HepG2 (cell line): ENCODE measurements around the gene C1GALT1C1. TPM values are rescaled to one million over a fixed set of nuclear protein-coding genes. Genes with fewer than 3 reads are reported as not detected.

Experiments used
- ATAC-seq: fragments of 200-7000 bp; cut with Tn5 transposase; 3 replicates; pipeline ENCODE4 v1.9.1; 2020; ENCODE audit warnings: mild to moderate bottlenecking, moderate library complexity
- BruUV-seq: library from RNA; stranded (reverse); fragments of 400-500 nt; replicated peaks from 2 replicates; lab custom pipeline; 2021; lab: Mats Ljungman, UMichigan
- CTCF ChIA-PET: fragments of 300-600 bp; formaldehyde crosslinking; extraction: SDS; loops from one replicate; lab custom pipeline; 2021; ENCODE audit warnings: low total read pairs, inconsistent platforms, low intra/inter-chr PET ratio; lab: Yijun Ruan, JAX
- POLR2A ChIA-PET: fragments of 350-600 bp; sonication (Branson Sonifier 250); formaldehyde crosslinking; loops from one replicate; lab custom pipeline; 2020; ENCODE audit warnings: antibody characterized with exemption, inconsistent platforms; lab: Yijun Ruan, JAX
- DNase-seq: peaks from one replicate; pipeline ENCODE4 v3.0.0-alpha.2; 2015; ENCODE audit warnings: low spot score
- FAIRE-seq: peaks from 3 replicates; lab custom pipeline; 2011; peaks lifted over from hg19 to GRCh38; lab: Jason Lieb, UNC
- H2AFZ ChIP-seq: one replicate; pipeline ENCODE4 v1.6.1; 2011; ENCODE audit warnings: low read length, inconsistent platforms
- H3K27ac ChIP-seq: fragments of 300-600 bp; 3 replicates; pipeline ENCODE4 v1.8.0; 2011; ENCODE audit warnings: mixed run types, mild to moderate bottlenecking, mixed read lengths, low read length, inconsistent platforms; ENCODE audit not compliant: insufficient read depth; ENCODE audit errors: extremely low read length
- H3K27me3 ChIP-seq, 2 experiments: fragments of 200-600 bp in 1 of 2; 2 replicates in 1 of 2; 3 replicates in 1 of 2; pipeline versions ENCODE4 v1.6.0 to v1.8.0; 2011; ENCODE audit warnings: low read length in 2 of 2, mild to moderate bottlenecking in 2 of 2, moderate library complexity in 2 of 2, inconsistent platforms in 1 of 2; ENCODE audit not compliant: insufficient read depth in 2 of 2, control insufficient read depth in 1 of 2
- H3K36me3 ChIP-seq, 2 experiments: fragments of 200-600 bp in 1 of 2; replicated peaks in 1 of 2; 2 replicates in 1 of 2; 3 replicates in 1 of 2; pipeline versions ENCODE4 v1.5.1 to v1.8.0; 2011; ENCODE audit warnings: low read length in 2 of 2, inconsistent platforms in 1 of 2; ENCODE audit not compliant: insufficient read depth in 2 of 2, control insufficient read depth in 1 of 2
- H3K4me1 ChIP-seq: 2 replicates; pipeline ENCODE4 v1.5.1; 2012; ENCODE audit warnings: low read length, inconsistent platforms; ENCODE audit not compliant: insufficient read depth
- H3K4me2 ChIP-seq: 2 replicates; pipeline ENCODE4 v1.6.0; 2011; ENCODE audit warnings: low read depth, low read length, inconsistent platforms
- H3K4me3 ChIP-seq, 3 experiments: fragments of 200-600 bp in 1 of 3; sonication (generic), shearing (Covaris generic) in 1 of 3; replicated peaks in 1 of 3; 2 replicates each; pipeline ENCODE4 v1.5.1; 2011 to 2016; ENCODE audit warnings: low read length in 3 of 3, inconsistent platforms in 2 of 3, low read depth in 2 of 3, mild to moderate bottlenecking in 2 of 3, control low read depth in 1 of 3, mixed read lengths in 1 of 3; ENCODE audit not compliant: insufficient read depth in 1 of 3
- H3K79me2 ChIP-seq: one replicate; pipeline ENCODE4 v1.6.1; 2011; ENCODE audit warnings: low read length, inconsistent platforms; ENCODE audit not compliant: insufficient read depth
- H3K9ac ChIP-seq: 2 replicates; pipeline ENCODE4 v1.6.0; 2011; ENCODE audit warnings: mild to moderate bottlenecking, low read depth, low read length, inconsistent platforms; ENCODE audit not compliant: insufficient read depth
- H3K9me3 ChIP-seq: 2 replicates; pipeline ENCODE4 v1.5.1; 2012; ENCODE audit warnings: mild to moderate bottlenecking, low read length
- H4K20me1 ChIP-seq: 2 replicates; pipeline ENCODE4 v1.6.0; 2011; ENCODE audit warnings: inconsistent platforms, mild to moderate bottlenecking, low read length, moderate library complexity; ENCODE audit not compliant: insufficient read depth
- FOSL1 ChIP-seq: sonication (generic); formaldehyde crosslinking; IDR thresholded peaks from 2 replicates; pipeline ENCODE4 v1.9.0; 2021; ENCODE audit warnings: missing genetic modification reagents, borderline replicate concordance
- IKZF1 ChIP-seq: fragments of 450-650 bp; IDR thresholded peaks from 2 replicates; pipeline ENCODE4 v1.7.1; 2016
- JUN ChIP-seq: sonication (generic); formaldehyde crosslinking; IDR thresholded peaks from 2 replicates; pipeline ENCODE4 v1.4.0; 2020; ENCODE audit warnings: mild to moderate bottlenecking, missing genetic modification reagents
- KAT2B ChIP-seq: fragments of 150-350 bp; IDR thresholded peaks from 2 replicates; pipeline ENCODE4 v1.6.1; 2014; ENCODE audit warnings: low read depth, low read length, borderline replicate concordance
- MXI1 ChIP-seq: IDR thresholded peaks from 3 replicates; pipeline ENCODE4 v1.6.1; 2012; ENCODE audit warnings: low read depth, low read length, inconsistent platforms, borderline replicate concordance
- PBX2 ChIP-seq: IDR thresholded peaks from 2 replicates; pipeline ENCODE4 v1.6.1; 2016; ENCODE audit warnings: control low read depth
- PRPF4 ChIP-seq: fragments of 200-400 bp; formaldehyde crosslinking; IDR thresholded peaks from 2 replicates; pipeline ENCODE4 v1.6.1; 2016; ENCODE audit warnings: low read length, low read depth; ENCODE audit not compliant: poor library complexity, severe bottlenecking
- SRF ChIP-seq: IDR thresholded peaks from 2 replicates; pipeline ENCODE4 v1.6.1; 2011; ENCODE audit warnings: mild to moderate bottlenecking, low read depth, low read length, moderate library complexity
- ZBTB8A ChIP-seq: sonication (generic); formaldehyde crosslinking; IDR thresholded peaks from 2 replicates; pipeline ENCODE4 v1.4.0; 2020; ENCODE audit warnings: mild to moderate bottlenecking, low read depth, missing genetic modification reagents, borderline replicate concordance
- ZNF720 ChIP-seq: sonication (generic); formaldehyde crosslinking; IDR thresholded peaks from 2 replicates; pipeline ENCODE4 v1.4.0; 2020; ENCODE audit warnings: missing genetic modification reagents
- WGBS: methylation state at CpG from one replicate; pipeline ENCODE4 v1.1.6; 2017; ENCODE audit warnings: low lambda C conversion rate; 5-methylcytosine and 5-hydroxymethylcytosine counted together
- in situ Hi-C: cut with HindIII; loops from 2 replicates; pipeline ENCODE4 v1.10.0; 2017; ENCODE audit warnings: low pct_unique_long_range_greater_than_20kb; ENCODE audit not compliant: extremely low pct_ligation_motif_present
- intact Hi-C: fragments of 100-400 bp; cut with micrococcal nuclease; formaldehyde crosslinking; loops from one replicate; pipeline ENCODE4 v1.10.0; 2022; ENCODE audit not compliant: unreplicated experiment
- polyA plus RNA-seq, 8 experiments: library from polyadenylated mRNA; depleted of rRNA in 3 of 8; stranded (reverse) in 7 of 8; unstranded in 1 of 8; fragments of >200 nt; fragmentation: Illumina TruSeq in 4 of 8; extraction: Trizol in 4 of 8; gene quantifications; 2 replicates each; pipeline versions ENCODE4 v1.2.1 to v1.2.3, GENCODE V29; 2011 to 2016; ENCODE audit warnings: low read depth in 4 of 8, missing spikeins in 1 of 8, mixed read lengths in 1 of 8; ENCODE audit not compliant: insufficient read depth in 1 of 8
- total RNA-seq, 5 experiments: library from RNA; depleted of rRNA; stranded (reverse); fragments of >200 nt; fragmentation: Illumina TruSeq; extraction: Trizol; gene quantifications; 2 replicates each; pipeline ENCODE4 v1.2.3, GENCODE V29; 2016; ENCODE audit warnings: low read depth in 1 of 5

Gene C1GALT1C1
- total and polyA plus RNA-seq, 2 of the 13 experiments (the other 11 are each of a cell fraction or from before 2014, with no cell fraction given): 26.3 to 31.9 TPM

- Histone ChIP-seq H3K79me2 (no peaks in the 10 kb centered on the region), H3K4me3 (no peak overlapping the region), H3K27me3 (no peaks in the 10 kb centered on the region), H3K4me1 (no peaks in the 10 kb centered on the region), H3K9me3 (no peaks in the 10 kb centered on the region), H3K27ac (no peak overlapping the region), H2AFZ (no peak overlapping the region), H3K9ac (no peak overlapping the region), H4K20me1 (no peaks in the 10 kb centered on the region), H3K4me2 (no peak overlapping the region), H3K36me3 (no peaks in the 10 kb centered on the region)
- POLR2A ChIA-PET: interaction anchor here (1.0 kb wide), 1 partner anchor 177 kb away, joined by 3 read pairs; no protein-coding TSS in a partner anchor
- no TSS peak for BruUV-seq
- DNase-seq: no peak
- CTCF ChIA-PET: no interaction called here
- intact Hi-C loops (no loop called here), in situ Hi-C loops (loop anchor here (10.0 kb wide), 1 partner anchor 148 kb away; no protein-coding TSS in a partner anchor)
- no peak for FAIRE-seq
- ATAC-seq: no peak
- no peak for TF ChIP-seq ZBTB8A (CRISPR knock-in tag)
- no peak for TF ChIP-seq MXI1
- TF ChIP-seq FOSL1 (CRISPR knock-in tag): no peak
- no peak for TF ChIP-seq IKZF1
- TF ChIP-seq PRPF4: no peak
- TF ChIP-seq SRF: no peak
- TF ChIP-seq JUN (CRISPR knock-in tag): no peak
- TF ChIP-seq KAT2B: no peak
- TF ChIP-seq PBX2 (CRISPR knock-in tag): no peak
- TF ChIP-seq ZNF720 (CRISPR knock-in tag): no peak
- WGBS: 79% methylated on average over 5 of the region's 5 CpGs
Measured at GRCh38 chrX:120662662-120663061, 32.8 kb upstream of the C1GALT1C1 start.
